HepG2 (cell line): ENCODE measurements around the gene GLOD4. TPM values are rescaled to one million over a fixed set of nuclear protein-coding genes. Genes with fewer than 3 reads are reported as not detected.

Source experiments
- ATAC-seq: fragments of 200-7000 bp; cut with Tn5 transposase; 3 replicates; pipeline ENCODE4 v1.9.1; 2020; ENCODE audit warnings: mild to moderate bottlenecking, moderate library complexity
- BruUV-seq: library from RNA; stranded (reverse); fragments of 400-500 nt; replicated peaks from 2 replicates; lab custom pipeline; 2021; lab: Mats Ljungman, UMichigan
- CTCF ChIA-PET: fragments of 300-600 bp; formaldehyde crosslinking; extraction: SDS; loops from one replicate; lab custom pipeline; 2021; ENCODE audit warnings: low total read pairs, inconsistent platforms, low intra/inter-chr PET ratio; lab: Yijun Ruan, JAX
- POLR2A ChIA-PET: fragments of 350-600 bp; sonication (Branson Sonifier 250); formaldehyde crosslinking; loops from one replicate; lab custom pipeline; 2020; ENCODE audit warnings: antibody characterized with exemption, inconsistent platforms; lab: Yijun Ruan, JAX
- DNase-seq: peaks from one replicate; pipeline ENCODE4 v3.0.0-alpha.2; 2015; ENCODE audit warnings: low spot score
- FAIRE-seq: peaks from 3 replicates; lab custom pipeline; 2011; peaks lifted over from hg19 to GRCh38; lab: Jason Lieb, UNC
- H2AFZ ChIP-seq: one replicate; pipeline ENCODE4 v1.6.1; 2011; ENCODE audit warnings: low read length, inconsistent platforms
- H3K27ac ChIP-seq: fragments of 300-600 bp; 3 replicates; pipeline ENCODE4 v1.8.0; 2011; ENCODE audit warnings: mixed run types, mild to moderate bottlenecking, mixed read lengths, low read length, inconsistent platforms; ENCODE audit not compliant: insufficient read depth; ENCODE audit errors: extremely low read length
- H3K27me3 ChIP-seq, 2 experiments: fragments of 200-600 bp in 1 of 2; 2 replicates in 1 of 2; 3 replicates in 1 of 2; pipeline versions ENCODE4 v1.6.0 to v1.8.0; 2011; ENCODE audit warnings: low read length in 2 of 2, mild to moderate bottlenecking in 2 of 2, moderate library complexity in 2 of 2, inconsistent platforms in 1 of 2; ENCODE audit not compliant: insufficient read depth in 2 of 2, control insufficient read depth in 1 of 2
- H3K36me3 ChIP-seq, 2 experiments: fragments of 200-600 bp in 1 of 2; replicated peaks in 1 of 2; 2 replicates in 1 of 2; 3 replicates in 1 of 2; pipeline versions ENCODE4 v1.5.1 to v1.8.0; 2011; ENCODE audit warnings: low read length in 2 of 2, inconsistent platforms in 1 of 2; ENCODE audit not compliant: insufficient read depth in 2 of 2, control insufficient read depth in 1 of 2
- H3K4me1 ChIP-seq: 2 replicates; pipeline ENCODE4 v1.5.1; 2012; ENCODE audit warnings: low read length, inconsistent platforms; ENCODE audit not compliant: insufficient read depth
- H3K4me2 ChIP-seq: 2 replicates; pipeline ENCODE4 v1.6.0; 2011; ENCODE audit warnings: low read depth, low read length, inconsistent platforms
- H3K4me3 ChIP-seq, 3 experiments: fragments of 200-600 bp in 1 of 3; sonication (generic), shearing (Covaris generic) in 1 of 3; replicated peaks in 1 of 3; 2 replicates each; pipeline ENCODE4 v1.5.1; 2011 to 2016; ENCODE audit warnings: low read length in 3 of 3, inconsistent platforms in 2 of 3, low read depth in 2 of 3, mild to moderate bottlenecking in 2 of 3, control low read depth in 1 of 3, mixed read lengths in 1 of 3; ENCODE audit not compliant: insufficient read depth in 1 of 3
- H3K79me2 ChIP-seq: one replicate; pipeline ENCODE4 v1.6.1; 2011; ENCODE audit warnings: low read length, inconsistent platforms; ENCODE audit not compliant: insufficient read depth
- H3K9ac ChIP-seq: 2 replicates; pipeline ENCODE4 v1.6.0; 2011; ENCODE audit warnings: mild to moderate bottlenecking, low read depth, low read length, inconsistent platforms; ENCODE audit not compliant: insufficient read depth
- H3K9me3 ChIP-seq: 2 replicates; pipeline ENCODE4 v1.5.1; 2012; ENCODE audit warnings: mild to moderate bottlenecking, low read length
- H4K20me1 ChIP-seq: 2 replicates; pipeline ENCODE4 v1.6.0; 2011; ENCODE audit warnings: inconsistent platforms, mild to moderate bottlenecking, low read length, moderate library complexity; ENCODE audit not compliant: insufficient read depth
- ARNT2 ChIP-seq: sonication (generic); formaldehyde crosslinking; IDR thresholded peaks from 2 replicates; pipeline ENCODE4 v1.8.0; 2022; ENCODE audit warnings: mild to moderate bottlenecking, low read depth, missing genetic modification reagents, moderate library complexity
- ATF1 ChIP-seq: IDR thresholded peaks from 2 replicates; pipeline ENCODE4 v1.6.1; 2016; ENCODE audit warnings: mild to moderate bottlenecking, control low read depth
- DNMT3B ChIP-seq: conservative IDR thresholded peaks from 2 replicates; pipeline ENCODE4 v1.6.1; 2016; ENCODE audit warnings: missing biosample characterization, control low read depth
- MXD1 ChIP-seq: sonication (generic); formaldehyde crosslinking; IDR thresholded peaks from 2 replicates; pipeline ENCODE4 v1.4.0; 2020; ENCODE audit warnings: mild to moderate bottlenecking, missing genetic modification reagents
- NR2F6 ChIP-seq, 2 experiments: IDR thresholded peaks; 2 replicates each; pipeline ENCODE4 v1.6.1; 2016; ENCODE audit warnings: antibody characterized with exemption in 1 of 2, mild to moderate bottlenecking in 1 of 2
- POLR2G ChIP-seq: fragments of 200-400 bp; formaldehyde crosslinking; IDR thresholded peaks from 2 replicates; pipeline ENCODE4 v1.6.1; 2018; ENCODE audit warnings: mild to moderate bottlenecking, low read depth, low read length, moderate library complexity
- SALL2 ChIP-seq: sonication (generic); formaldehyde crosslinking; IDR thresholded peaks from 2 replicates; pipeline ENCODE4 v1.8.1; 2023; ENCODE audit warnings: mild to moderate bottlenecking, missing genetic modification reagents, inconsistent platforms
- SSRP1 ChIP-seq: IDR thresholded peaks from 2 replicates; pipeline ENCODE4 v1.6.1; 2016; ENCODE audit warnings: control low read depth
- WIZ ChIP-seq: sonication (generic); formaldehyde crosslinking; IDR thresholded peaks from 2 replicates; pipeline ENCODE4 v1.5.1; 2020; ENCODE audit warnings: mild to moderate bottlenecking, missing genetic modification reagents
- ZC3H4 ChIP-seq: sonication (generic); formaldehyde crosslinking; IDR thresholded peaks from 2 replicates; pipeline ENCODE4 v1.4.0; 2020; ENCODE audit warnings: missing genetic modification reagents, borderline replicate concordance
- ZFP36L2 ChIP-seq: sonication (generic); formaldehyde crosslinking; IDR thresholded peaks from 2 replicates; pipeline ENCODE4 v1.4.0; 2020; ENCODE audit warnings: missing genetic modification reagents
- ZNF17 ChIP-seq: sonication (generic); formaldehyde crosslinking; IDR thresholded peaks from 2 replicates; pipeline ENCODE4 v1.5.0; 2020; ENCODE audit warnings: mild to moderate bottlenecking, missing genetic modification reagents
- ZNF264 ChIP-seq: sonication (generic); formaldehyde crosslinking; IDR thresholded peaks from 2 replicates; pipeline ENCODE4 v1.4.0; 2020; ENCODE audit warnings: missing genetic modification reagents
- ZNF674 ChIP-seq: sonication (generic); formaldehyde crosslinking; IDR thresholded peaks from 2 replicates; pipeline ENCODE4 v1.5.0; 2020; ENCODE audit warnings: low read depth, mild to moderate bottlenecking, missing genetic modification reagents
- WGBS: methylation state at CpG from one replicate; pipeline ENCODE4 v1.1.6; 2017; ENCODE audit warnings: low lambda C conversion rate; 5-methylcytosine and 5-hydroxymethylcytosine counted together
- in situ Hi-C: cut with HindIII; loops from 2 replicates; pipeline ENCODE4 v1.10.0; 2017; ENCODE audit warnings: low pct_unique_long_range_greater_than_20kb; ENCODE audit not compliant: extremely low pct_ligation_motif_present
- intact Hi-C: fragments of 100-400 bp; cut with micrococcal nuclease; formaldehyde crosslinking; loops from one replicate; pipeline ENCODE4 v1.10.0; 2022; ENCODE audit not compliant: unreplicated experiment
- polyA plus RNA-seq, 8 experiments: library from polyadenylated mRNA; depleted of rRNA in 3 of 8; stranded (reverse) in 7 of 8; unstranded in 1 of 8; fragments of >200 nt; fragmentation: Illumina TruSeq in 4 of 8; extraction: Trizol in 4 of 8; gene quantifications; 2 replicates each; pipeline versions ENCODE4 v1.2.1 to v1.2.3, GENCODE V29; 2011 to 2016; ENCODE audit warnings: low read depth in 4 of 8, missing spikeins in 1 of 8, mixed read lengths in 1 of 8; ENCODE audit not compliant: insufficient read depth in 1 of 8
- total RNA-seq, 5 experiments: library from RNA; depleted of rRNA; stranded (reverse); fragments of >200 nt; fragmentation: Illumina TruSeq; extraction: Trizol; gene quantifications; 2 replicates each; pipeline ENCODE4 v1.2.3, GENCODE V29; 2016; ENCODE audit warnings: low read depth in 1 of 5

The GLOD4 gene
- total and polyA plus RNA-seq, 2 of the 13 experiments (the other 11 are each of a cell fraction or from before 2014, with no cell fraction given): 53.7 to 87.8 TPM

DNA sequence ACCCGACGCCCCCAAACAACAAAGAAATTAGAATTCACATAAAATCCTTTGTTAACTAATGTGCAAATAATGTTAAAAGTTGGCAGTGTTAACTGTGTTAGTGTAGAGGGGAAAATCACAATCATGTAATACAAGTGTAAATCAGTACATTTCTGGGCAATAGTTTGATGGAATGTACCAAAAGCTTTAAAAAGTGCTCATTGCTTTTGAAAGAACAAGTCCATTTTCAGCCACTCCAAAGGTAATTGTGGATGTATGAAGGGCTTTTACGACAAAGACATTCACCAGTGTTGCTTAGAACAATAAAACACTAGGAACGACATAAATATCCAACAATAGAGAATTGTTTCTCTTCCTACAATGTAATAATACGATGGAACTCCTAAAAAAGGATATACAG lies 9.1 kb downstream of the GLOD4 start:
- ChIA-PET POLR2A (no interaction called here), CTCF (no interaction called here)
- H3K4me1 ChIP-seq: peaks cover 11% of the 10 kb centered on the region
- H3K36me3 ChIP-seq: peaks cover 29 to 80% of the 10 kb centered on the region in 2 experiments
- DNase-seq (no peak), FAIRE-seq (no peak), ATAC-seq (no peak)
- H3K9ac ChIP-seq: no peak overlapping the region
- H3K4me3 ChIP-seq: no peak overlapping the region
- no peaks in the 10 kb centered on the region for H3K27me3 ChIP-seq
- BruUV-seq: no TSS peak
- in situ Hi-C loops: no loop called here
- no peak overlapping the region for H3K4me2 ChIP-seq
- no peak overlapping the region for H3K27ac ChIP-seq
- TF ChIP-seq WIZ (CRISPR knock-in tag): no peak
- TF ChIP-seq SALL2 (CRISPR knock-in tag): no peak
- no peak for TF ChIP-seq DNMT3B (CRISPR knock-in tag)
- TF ChIP-seq ZNF17: no peak
- TF ChIP-seq SSRP1 (CRISPR knock-in tag): no peak
- no peak for TF ChIP-seq MXD1 (CRISPR knock-in tag)
- TF ChIP-seq POLR2G: no peak
- no peak for TF ChIP-seq ZFP36L2
- TF ChIP-seq ZNF674 (CRISPR knock-in tag): no peak
- TF ChIP-seq ZNF264: no peak
- no peak for TF ChIP-seq NR2F6 (IDR thresholded peaks at IDR 0.05)
- TF ChIP-seq NR2F6 (CRISPR knock-in tag; IDR thresholded peaks at IDR 0.05): no peak
- TF ChIP-seq ATF1: no peak
- no peak for TF ChIP-seq ZC3H4
- no peak for TF ChIP-seq ARNT2 (CRISPR knock-in tag)
- peaks cover 2% of the 10 kb centered on the region for H3K79me2 ChIP-seq
- H2AFZ ChIP-seq: no peak overlapping the region
- H3K9me3 ChIP-seq: no peaks in the 10 kb centered on the region
- intact Hi-C loops: no loop called here
- no peaks in the 10 kb centered on the region for H4K20me1 ChIP-seq
- WGBS: 97% methylated on average over 5 of the region's 5 CpGs
